Body of pancreas (tissue), 4 donors: Measurements from ENCODE around the gene PCGF5. TPM values are rescaled to one million over a fixed set of nuclear protein-coding genes. Genes with fewer than 3 reads are reported as not detected.
"Not testable (repeated sequence)": the region's sequence is repeated elsewhere in the genome, so short reads cannot be mapped to it uniquely, and the experiment has no call there.

Source experiments
- ATAC-seq: fragments of 150-250 bp; one replicate; pipeline ENCODE4 v1.9.1; 2016
- DNase-seq, 4 donors: peaks; one replicate each; pipeline ENCODE4 v3.0.0-alpha.2; 2019
- H3K27ac ChIP-seq, 4 donors: fragments of 200-600 bp; sonication (generic); 1 replicate in 3 of 4; 2 replicates in 1 of 4; pipeline versions ENCODE4 v1.5.1 to v1.6.1; 2016 to 2019; ENCODE audit warnings: mild to moderate bottlenecking in 1 of 4, mixed read lengths in 1 of 4, moderate library complexity in 1 of 4
- H3K27me3 ChIP-seq, 2 donors: fragments of 200-600 bp; sonication (generic); one replicate each; pipeline ENCODE4 v1.6.0; 2016; ENCODE audit warnings: mild to moderate bottlenecking in 1 of 2
- H3K36me3 ChIP-seq, 2 donors: fragments of 200-600 bp; sonication (generic); replicated peaks in 1 of 2; 2 replicates each; pipeline ENCODE4 v1.5.1; 2016; ENCODE audit warnings: low read depth in 2 of 2; ENCODE audit not compliant: insufficient read depth in 1 of 2
- H3K4me1 ChIP-seq: fragments of 200-600 bp; sonication (generic); one replicate; pipeline ENCODE4 v1.6.0; 2016
- H3K4me3 ChIP-seq, 2 donors: fragments of 200-600 bp; sonication (generic); 1 replicate in 1 of 2; 2 replicates in 1 of 2; pipeline ENCODE4 v1.5.1; 2016 to 2019
- H3K9me3 ChIP-seq, 3 donors: fragments of 200-600 bp; sonication (generic); 1 replicate in 2 of 3; 2 replicates in 1 of 3; pipeline ENCODE4 v1.5.1; 2016
- POLR2A ChIP-seq, 3 donors: fragments of 450-650 bp; IDR thresholded peaks; one replicate each; pipeline ENCODE4 v1.6.1; 2016; ENCODE audit warnings: antibody characterized with exemption in 3 of 3, mild to moderate bottlenecking in 2 of 3
- WGBS, 2 donors: methylation state at CpG; one replicate each; pipeline ENCODE4 v1.1.5; 2017; 5-methylcytosine and 5-hydroxymethylcytosine counted together
- intact Hi-C: fragments of 100-400 bp; cut with DNase I; formaldehyde crosslinking; loops from one replicate; pipeline ENCODE4 v1.15.1; 2023
- total RNA-seq, 2 donors: library from RNA; depleted of rRNA; stranded (reverse); fragments of >200 nt; gene quantifications; one replicate each; pipeline ENCODE4 v1.1.0, GENCODE V29; 2016
- TF ChIP-seq, protein P1 (sequence below), 7 experiments: fragments of 450-650 bp in 4 of 7; fragments of 200-600 bp in 3 of 7; sonication (generic) in 3 of 7; IDR thresholded peaks; one replicate each; pipeline ENCODE4 v1.5.1; 2016 to 2019; ENCODE audit warnings: antibody characterized with exemption in 7 of 7

Gene PCGF5
- total RNA-seq, 2 donors from 2014 or later, result 25.7 to 33.3 TPM

DNA sequence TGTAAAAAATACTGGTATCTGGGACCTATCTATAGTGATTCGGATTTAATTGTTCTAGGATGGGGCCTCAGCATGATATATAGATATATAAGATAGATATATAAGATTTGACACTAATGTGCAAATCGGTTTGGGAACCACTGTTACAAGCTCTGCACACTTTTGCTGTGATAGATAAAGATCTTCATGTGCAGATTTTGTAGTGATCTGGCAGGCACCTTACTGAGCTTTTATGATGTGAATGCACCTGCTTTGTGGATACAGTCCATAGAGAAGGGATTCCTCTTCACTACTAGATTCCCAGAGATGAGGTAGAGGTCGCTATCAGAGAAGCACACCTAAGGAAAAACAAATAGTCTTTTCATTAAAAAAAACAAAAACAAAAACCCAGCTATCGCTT, 33.3 kb upstream of the PCGF5 start:
- intact Hi-C loops, result no loop called here
- Histone ChIP-seq H3K36me3 (no peaks in the 10 kb centered on the region), H3K4me3 (no peak overlapping the region), H3K4me1 (no peaks in the 10 kb centered on the region), H3K27me3 (no peaks in the 10 kb centered on the region), H3K9me3 (no peaks in the 10 kb centered on the region), H3K27ac (no peak overlapping the region)
- DNase-seq (no peak), ATAC-seq (no peak)
- no peak for TF ChIP-seq POLR2A (IDR thresholded peaks at IDR 0.05)
- TF ChIP-seq, protein P1, sequence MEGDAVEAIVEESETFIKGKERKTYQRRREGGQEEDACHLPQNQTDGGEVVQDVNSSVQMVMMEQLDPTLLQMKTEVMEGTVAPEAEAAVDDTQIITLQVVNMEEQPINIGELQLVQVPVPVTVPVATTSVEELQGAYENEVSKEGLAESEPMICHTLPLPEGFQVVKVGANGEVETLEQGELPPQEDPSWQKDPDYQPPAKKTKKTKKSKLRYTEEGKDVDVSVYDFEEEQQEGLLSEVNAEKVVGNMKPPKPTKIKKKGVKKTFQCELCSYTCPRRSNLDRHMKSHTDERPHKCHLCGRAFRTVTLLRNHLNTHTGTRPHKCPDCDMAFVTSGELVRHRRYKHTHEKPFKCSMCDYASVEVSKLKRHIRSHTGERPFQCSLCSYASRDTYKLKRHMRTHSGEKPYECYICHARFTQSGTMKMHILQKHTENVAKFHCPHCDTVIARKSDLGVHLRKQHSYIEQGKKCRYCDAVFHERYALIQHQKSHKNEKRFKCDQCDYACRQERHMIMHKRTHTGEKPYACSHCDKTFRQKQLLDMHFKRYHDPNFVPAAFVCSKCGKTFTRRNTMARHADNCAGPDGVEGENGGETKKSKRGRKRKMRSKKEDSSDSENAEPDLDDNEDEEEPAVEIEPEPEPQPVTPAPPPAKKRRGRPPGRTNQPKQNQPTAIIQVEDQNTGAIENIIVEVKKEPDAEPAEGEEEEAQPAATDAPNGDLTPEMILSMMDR (IDR thresholded peaks at IDR 0.05), result no peak
- 88 to 90% methylated on average over 4 of the region's 4 CpGs for WGBS, 2 donors

DNA sequence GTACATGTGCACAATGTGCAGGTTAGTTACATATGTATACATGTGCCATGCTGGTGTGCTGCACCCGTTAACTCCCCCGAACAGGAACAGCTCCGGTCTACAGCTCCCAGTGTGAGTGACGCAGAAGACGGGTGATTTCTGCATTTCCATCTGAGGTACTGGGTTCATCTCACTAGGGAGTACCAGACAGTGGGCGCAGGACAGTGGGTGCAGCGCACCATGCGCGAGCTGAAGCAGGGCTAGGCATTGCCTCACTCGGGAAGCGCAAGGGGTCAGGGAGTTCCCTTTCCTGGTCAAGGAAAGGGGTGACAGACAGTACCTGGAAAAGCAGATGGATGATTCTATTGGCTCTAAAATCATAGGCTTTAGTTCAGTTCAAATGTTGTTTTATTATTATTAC, 32.5 kb upstream of the PCGF5 start:
- H3K36me3 ChIP-seq, H3K4me3 ChIP-seq, H3K27me3 ChIP-seq, ATAC-seq, DNase-seq, H3K9me3 ChIP-seq, intact Hi-C loops, H3K27ac ChIP-seq, H3K4me1 ChIP-seq: not testable (repeated sequence)
- 86 to 91% methylated on average over 11 of the region's 11 CpGs for WGBS, 2 donors

DNA sequence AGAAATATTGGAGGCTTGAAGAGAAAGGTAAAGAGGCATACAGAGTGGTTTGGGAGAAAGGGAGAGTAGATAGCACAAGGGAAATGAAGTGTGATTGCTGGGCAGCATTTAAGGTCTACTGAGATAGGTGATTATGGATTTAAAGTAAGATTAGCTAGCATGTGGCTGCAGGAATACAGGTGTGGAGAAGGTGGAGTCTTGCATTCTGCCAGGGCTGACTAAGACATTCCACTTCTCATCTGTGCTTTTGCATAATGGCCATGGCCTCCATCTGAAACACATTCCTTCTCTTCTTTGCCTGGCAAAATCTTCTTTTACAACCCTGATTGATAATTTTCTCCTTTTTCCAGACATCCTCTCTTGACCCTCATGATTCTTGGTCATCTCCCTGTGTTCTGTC, 31.6 kb upstream of the PCGF5 start:
- Histone ChIP-seq H3K27me3 (no peaks in the 10 kb centered on the region), H3K27ac (no peak overlapping the region), H3K36me3 (no peaks in the 10 kb centered on the region), H3K4me3 (no peak overlapping the region), H3K4me1 (no peaks in the 10 kb centered on the region), H3K9me3 (no peaks in the 10 kb centered on the region)
- no peak for ATAC-seq
- intact Hi-C loops, result no loop called here
- DNase-seq, result no peak
- TF ChIP-seq, protein P1 (IDR thresholded peaks at IDR 0.05), result no peak
- no peak for TF ChIP-seq POLR2A (IDR thresholded peaks at IDR 0.05)

DNA sequence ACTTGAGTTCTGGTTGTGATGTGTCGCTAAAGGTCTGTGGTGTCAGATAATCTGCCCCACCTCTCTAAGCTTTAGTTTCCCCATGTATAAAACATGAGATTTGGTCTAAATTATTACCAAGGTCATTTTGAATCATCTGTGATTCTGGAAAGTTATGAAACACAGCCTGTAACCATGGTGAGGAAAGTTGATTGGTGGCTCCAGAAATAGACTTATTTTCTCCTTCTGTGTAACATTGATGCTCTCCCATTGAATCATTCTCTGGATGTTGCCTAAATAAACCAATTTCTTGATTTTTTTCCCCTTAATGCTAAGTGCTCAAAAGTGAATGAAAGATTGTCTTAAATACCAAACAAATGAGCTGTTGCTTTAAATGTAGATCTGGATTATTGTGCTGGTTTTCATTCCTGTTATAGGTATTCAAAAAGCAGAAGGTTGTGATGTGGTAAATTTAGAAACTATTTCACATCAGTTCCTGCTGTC, 30.0 kb upstream of the PCGF5 start:
- no peak for DNase-seq
- no peak for TF ChIP-seq POLR2A (IDR thresholded peaks at IDR 0.05)
- TF ChIP-seq, protein P1 (IDR thresholded peaks at IDR 0.05), result no peak
- Histone ChIP-seq H3K27me3 (no peaks in the 10 kb centered on the region), H3K27ac (no peak overlapping the region), H3K4me3 (no peak overlapping the region), H3K36me3 (no peaks in the 10 kb centered on the region), H3K9me3 (no peaks in the 10 kb centered on the region), H3K4me1 (no peaks in the 10 kb centered on the region)
- ATAC-seq, result no peak
- 94% methylated on average over 1 of the region's 1 CpG for WGBS, 2 donors
- intact Hi-C loops, result no loop called here

DNA sequence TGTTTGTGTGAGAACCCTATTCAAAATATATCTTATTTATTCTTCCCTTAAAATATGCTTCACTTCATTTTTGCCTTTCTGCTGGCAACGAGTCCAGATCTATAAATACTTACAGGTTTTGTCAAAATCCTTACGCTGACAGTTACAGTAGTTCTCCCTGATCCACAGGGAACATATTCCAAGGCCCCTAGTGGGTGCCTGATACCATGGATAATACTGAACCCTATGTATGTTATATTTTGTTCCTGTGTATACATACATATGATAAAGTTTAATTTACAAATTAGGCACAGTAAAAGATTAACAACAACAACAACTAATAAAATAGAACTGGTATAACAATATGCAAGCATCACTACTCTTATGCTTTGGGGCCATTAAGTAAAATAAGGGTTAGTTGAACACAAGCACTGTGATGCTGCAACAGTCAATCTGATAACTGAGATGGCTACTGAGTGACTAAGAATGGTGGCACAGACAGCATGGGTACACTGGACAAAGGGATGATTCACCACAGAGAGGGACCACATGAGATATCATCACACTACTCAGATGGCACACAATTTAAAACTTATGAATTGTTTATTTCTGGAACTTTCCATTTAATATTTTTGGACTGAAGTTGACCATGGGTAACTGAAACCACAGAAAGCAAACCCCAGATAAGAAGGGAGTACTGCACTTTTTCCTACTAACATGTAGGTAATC, 29.4 kb upstream of the PCGF5 start:
- no peaks in the 10 kb centered on the region for H3K36me3 ChIP-seq
- ATAC-seq (no peak), DNase-seq (no peak)
- 82 to 87% methylated on average over 2 of the region's 2 CpGs for WGBS, 2 donors
- intact Hi-C loops, result no loop called here
- H3K9me3 ChIP-seq, result no peaks in the 10 kb centered on the region
- H3K27me3 ChIP-seq, result no peaks in the 10 kb centered on the region
- TF ChIP-seq, protein P1 (IDR thresholded peaks at IDR 0.05), result no peak
- no peak for TF ChIP-seq POLR2A (IDR thresholded peaks at IDR 0.05)
- no peak overlapping the region for H3K4me3 ChIP-seq
- no peak overlapping the region for H3K27ac ChIP-seq
- H3K4me1 ChIP-seq, result no peaks in the 10 kb centered on the region
